ENCODE measurements around the gene AGBL1.

GRCh38 chr15:86865920-86866319 is 786.2 kb downstream of the AGBL1 start:
- no peak for TF ChIP-seq EZH2 (IDR thresholded peaks at IDR 0.05; ENCODE audit: insufficient read depth, low read length)
- no peak for TF ChIP-seq CTCF (IDR thresholded peaks at IDR 0.05; ENCODE audit: insufficient read depth, low read depth, low read length)
